K562 (cell line): Measurements from ENCODE around the gene GDAP2. TPM values are rescaled to one million over a fixed set of nuclear protein-coding genes. Genes with fewer than 3 reads are reported as not detected.

Experiments used
- ATAC-seq: fragments of 200-7000 bp; cut with Tn5 transposase; 3 replicates; pipeline ENCODE4 v1.9.1; 2020; ENCODE audit warnings: moderate library complexity
- BruUV-seq: library from RNA; stranded (reverse); fragments of 400-500 nt; replicated peaks from 2 replicates; lab custom pipeline; 2021; lab: Mats Ljungman, UMichigan
- CTCF ChIA-PET: fragments of 300-600 bp; formaldehyde crosslinking; extraction: SDS; loops from one replicate; lab custom pipeline; 2021; ENCODE audit warnings: low intra/inter-chr PET ratio; lab: Yijun Ruan, JAX
- POLR2A ChIA-PET: fragments of 300-600, 350-650 bp; sonication (Branson Sonifier 250); formaldehyde crosslinking; extraction: SDS; loops from one replicate; lab custom pipeline; 2021; ENCODE audit warnings: antibody characterized with exemption, inconsistent platforms; lab: Yijun Ruan, JAX
- DNase-seq, 4 experiments: peaks; one replicate each; pipeline versions ENCODE4 v3.0.0 to v3.0.0-alpha.2; 2011 to 2018; ENCODE audit warnings: low spot score in 3 of 4, mixed read lengths in 3 of 4; ENCODE audit errors: extremely low read depth in 1 of 4
- FAIRE-seq: peaks from 2 replicates; lab custom pipeline; 2011; peaks lifted over from hg19 to GRCh38; lab: Jason Lieb, UNC
- H2AFZ ChIP-seq: 2 replicates; pipeline ENCODE4 v1.6.0; 2011; ENCODE audit warnings: low read depth, low read length, control low read depth, inconsistent platforms
- H3K27ac ChIP-seq: fragments of 200-600 bp; 3 replicates; pipeline ENCODE4 v1.8.0; 2011; ENCODE audit warnings: low read depth, mild to moderate bottlenecking, control low read depth, inconsistent platforms, low read length, moderate library complexity, mixed read lengths; ENCODE audit errors: extremely low read depth
- H3K27me3 ChIP-seq, 2 experiments: fragments of 300-600 bp in 1 of 2; 2 replicates in 1 of 2; 3 replicates in 1 of 2; pipeline versions ENCODE4 v1.6.0 to v1.8.0; 2011; ENCODE audit warnings: inconsistent platforms in 2 of 2, low read length in 2 of 2, mild to moderate bottlenecking in 1 of 2, mixed read lengths in 1 of 2, moderate library complexity in 1 of 2; ENCODE audit not compliant: control insufficient read depth in 2 of 2, insufficient read depth in 2 of 2
- H3K36me3 ChIP-seq: fragments of 300-600 bp; 3 replicates; pipeline ENCODE4 v1.8.0; 2011; ENCODE audit warnings: mild to moderate bottlenecking, low read length, inconsistent platforms; ENCODE audit not compliant: control insufficient read depth, insufficient read depth
- H3K4me1 ChIP-seq, 2 experiments: fragments of 200-600 bp in 1 of 2; replicated peaks in 1 of 2; 2 replicates in 1 of 2; 3 replicates in 1 of 2; pipeline versions ENCODE4 v1.5.1 to v1.8.0; 2011; ENCODE audit warnings: inconsistent platforms in 2 of 2, low read length in 2 of 2, mild to moderate bottlenecking in 1 of 2, mixed read lengths in 1 of 2, moderate library complexity in 1 of 2; ENCODE audit not compliant: control insufficient read depth in 2 of 2, insufficient read depth in 2 of 2
- H3K4me2 ChIP-seq: 2 replicates; pipeline ENCODE4 v1.6.1; 2011; ENCODE audit warnings: low read length, control low read depth, inconsistent platforms, mixed read lengths; ENCODE audit not compliant: insufficient read depth
- H3K4me3 ChIP-seq: fragments of 200-600 bp; sonication (generic), shearing (Covaris generic); 2 replicates; pipeline ENCODE4 v1.5.1; 2016; ENCODE audit warnings: control low read depth, inconsistent platforms
- H3K79me2 ChIP-seq: fragments of 200-600 bp; 3 replicates; pipeline ENCODE4 v1.8.0; 2011; ENCODE audit warnings: low read length, inconsistent platforms; ENCODE audit not compliant: control insufficient read depth, insufficient read depth
- H3K9ac ChIP-seq, 2 experiments: 2 replicates each; pipeline versions ENCODE4 v1.6.0 to v1.6.1; 2011; ENCODE audit warnings: low read depth in 2 of 2, low read length in 2 of 2, control low read depth in 1 of 2, inconsistent platforms in 1 of 2, mild to moderate bottlenecking in 1 of 2, mixed read lengths in 1 of 2; ENCODE audit not compliant: insufficient read depth in 1 of 2
- H3K9me1 ChIP-seq: one replicate; pipeline ENCODE4 v1.6.0; 2011; ENCODE audit warnings: inconsistent platforms, mild to moderate bottlenecking, low read length, moderate library complexity; ENCODE audit not compliant: control insufficient read depth, insufficient read depth
- H3K9me3 ChIP-seq: replicated peaks from 2 replicates; pipeline ENCODE4 v1.5.1; 2011; ENCODE audit warnings: low read depth, low read length, inconsistent platforms; ENCODE audit not compliant: control insufficient read depth, insufficient read depth
- H4K20me1 ChIP-seq: replicated peaks from 2 replicates; pipeline ENCODE4 v1.6.1; 2011; ENCODE audit warnings: low read length, inconsistent platforms, mixed read lengths; ENCODE audit not compliant: control insufficient read depth, insufficient read depth
- BACH1 ChIP-seq: fragments of 200-800 bp; sonication (Bioruptor generic); IDR thresholded peaks from 2 replicates; pipeline ENCODE4 v1.6.1; 2016; ENCODE audit warnings: missing genetic modification characterization, missing compliant biosample characterization
- ETV1 ChIP-seq: fragments of 450-650 bp; conservative IDR thresholded peaks from 2 replicates; pipeline ENCODE4 v1.6.1; 2016; ENCODE audit warnings: missing genetic modification characterization, control low read depth, low read depth, missing compliant biosample characterization
- SMARCA5 ChIP-seq: fragments of 450-650 bp; IDR thresholded peaks from 2 replicates; pipeline ENCODE4 v1.6.1; 2016
- YY1 ChIP-seq, 3 experiments: IDR thresholded peaks; 2 replicates each; pipeline ENCODE4 v1.6.1; 2011; ENCODE audit warnings: low read length in 2 of 3, mild to moderate bottlenecking in 2 of 3, moderate library complexity in 2 of 3, borderline replicate concordance in 1 of 3, control low read depth in 1 of 3, low read depth in 1 of 3; ENCODE audit not compliant: insufficient read depth in 3 of 3, insufficient replicate concordance in 2 of 3, control insufficient read depth in 1 of 3, insufficient read length in 1 of 3; ENCODE audit errors: extremely low read depth in 1 of 3
- ZC3H4 ChIP-seq: sonication (generic); formaldehyde crosslinking; IDR thresholded peaks from 2 replicates; pipeline ENCODE4 v1.9.0; 2021; ENCODE audit warnings: missing genetic modification reagents, borderline replicate concordance
- ZNF583 ChIP-seq: fragments of 250-450 bp; sonication (Bioruptor Pico); IDR thresholded peaks from 2 replicates; pipeline ENCODE4 v1.4.0; 2020
- WGBS: fragments of 100-300 bp; shearing (Covaris generic); methylation state at CpG from one replicate; pipeline ENCODE4 v1.1.6; 2016; ENCODE audit warnings: low coverage, mixed read lengths; ENCODE audit not compliant: insufficient coverage; ENCODE audit errors: missing lambda C conversion rate; 5-methylcytosine and 5-hydroxymethylcytosine counted together
- in situ Hi-C: fragments of 300-500 bp; cut with MboI; formaldehyde crosslinking; loops from 4 replicates; pipeline ENCODE4 v1.15.0; 2018; ENCODE audit warnings: inconsistent platforms, mixed read lengths
- intact Hi-C: fragments of 100-400 bp; cut with micrococcal nuclease; formaldehyde crosslinking; loops from 2 replicates; pipeline ENCODE4 v1.14.2; 2022
- polyA plus RNA-seq, 8 experiments: library from polyadenylated mRNA; depleted of rRNA in 4 of 8; stranded (reverse) in 5 of 8; unstranded in 3 of 8; fragments of >200 nt; fragmentation: Nextera tagmentation in 2 of 8; fragmentation: Illumina TruSeq in 1 of 8; extraction: Ambion mirVana in 2 of 8; extraction: Trizol in 1 of 8; gene quantifications; 2 replicates each; pipeline versions ENCODE4 v1.2.1 to v1.2.3, GENCODE V29; 2011 to 2014; ENCODE audit warnings: inconsistent platforms in 1 of 8, missing spikeins in 1 of 8
- total RNA-seq, 7 experiments: library from RNA; depleted of rRNA in 6 of 7; stranded (reverse); fragments of >200 nt in 6 of 7; fragmentation: Illumina TruSeq in 2 of 7; extraction: Trizol in 2 of 7; gene quantifications; 2 replicates each; pipeline versions ENCODE4 v1.2.1 to v1.2.3, GENCODE V29; 2011 to 2021; ENCODE audit warnings: low replicate concordance in 1 of 7
- TF ChIP-seq, protein P1 (sequence below): fragments of 450-650 bp; IDR thresholded peaks from 2 replicates; pipeline ENCODE4 v1.6.1; 2017; ENCODE audit warnings: mild to moderate bottlenecking, moderate library complexity

Gene GDAP2
- total and polyA plus RNA-seq, 9 of the 15 experiments (the other 6 are each of a cell fraction or from before 2014, with no cell fraction given): 4.1 to 23.1 (median 13.2) TPM

DNA sequence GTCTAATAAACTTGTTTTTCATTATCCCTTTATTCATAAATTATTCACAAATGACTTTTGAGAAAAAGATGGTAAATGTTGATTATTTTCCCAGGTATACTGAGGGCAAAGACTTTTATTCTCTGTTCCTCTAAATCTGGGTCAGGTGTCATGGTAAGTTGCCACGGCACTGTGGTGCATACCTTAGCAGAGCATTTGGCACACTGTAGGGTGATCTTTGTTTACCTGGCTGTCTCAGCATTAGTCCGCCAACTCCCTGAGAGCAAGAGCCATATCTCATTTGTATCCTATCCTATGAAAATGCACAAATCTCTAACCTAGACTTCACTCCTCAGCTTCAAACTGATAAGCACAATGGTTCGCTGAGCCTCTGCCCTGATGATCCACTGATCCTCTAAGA, 24.9 kb downstream of the GDAP2 start:
- BruUV-seq: no TSS peak
- POLR2A ChIA-PET: interaction anchor here (4.3 kb wide), 1 partner anchor 7 kb away, joined by 22 read pairs; no protein-coding TSS in a partner anchor
- intact Hi-C loops (no loop called here), in situ Hi-C loops (loop anchor here (10.0 kb wide), 1 partner anchor 380 kb away; no protein-coding TSS in a partner anchor)
- CTCF ChIA-PET: no interaction called here
- Histone ChIP-seq H3K9me1 (no peaks in the 10 kb centered on the region), H3K4me1 (no peaks in the 10 kb centered on the region), H3K4me2 (no peak overlapping the region), H4K20me1 (no peaks in the 10 kb centered on the region), H3K27me3 (no peaks in the 10 kb centered on the region), H3K27ac (no peak overlapping the region), H3K9me3 (no peaks in the 10 kb centered on the region), H3K9ac (no peak overlapping the region), H3K79me2 (no peaks in the 10 kb centered on the region), H3K4me3 (no peak overlapping the region), H3K36me3 (peaks cover 39% of the 10 kb centered on the region), H2AFZ (no peak overlapping the region)
- WGBS: 92% methylated on average over 3 of the region's 3 CpGs
- FAIRE-seq (no peak), ATAC-seq (no peak), DNase-seq (no peak)
- TF ChIP-seq BACH1 (tag) (no peak), SMARCA5 (no peak), YY1 (IDR thresholded peaks at IDR 0.05; ENCODE audit: borderline replicate concordance in 1 of 3, control insufficient read depth in 1 of 3, extremely low read depth in 1 of 3, insufficient read depth in 3 of 3, insufficient read length in 1 of 3, insufficient replicate concordance in 2 of 3, low read depth in 1 of 3, low read length in 2 of 3) (no peak), ZNF583 (CRISPR knock-in tag) (no peak), ETV1 (tag) (no peak)

DNA sequence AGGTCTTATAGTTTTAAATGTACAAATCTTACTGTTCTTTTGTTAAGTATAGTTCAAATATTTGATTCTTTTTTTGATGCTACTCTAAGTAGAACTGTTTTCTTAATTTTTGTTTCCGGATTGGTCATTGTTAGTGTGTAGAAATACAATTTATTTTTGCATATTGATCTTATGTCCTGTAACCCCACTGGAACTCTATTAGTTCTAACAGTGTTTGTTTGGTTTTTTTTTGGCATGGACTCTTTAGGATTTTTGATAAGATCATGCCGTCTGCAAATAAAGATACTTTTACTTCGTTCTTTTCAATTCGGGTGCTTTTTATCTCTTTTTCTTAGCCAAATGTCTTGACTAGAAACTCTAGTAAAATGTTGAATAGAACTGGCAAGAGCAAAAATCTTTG, 26.5 kb downstream of the GDAP2 start:
- H3K27ac ChIP-seq: no peak overlapping the region
- no peak overlapping the region for H2AFZ ChIP-seq
- no peak for DNase-seq
- H3K4me1 ChIP-seq: no peaks in the 10 kb centered on the region
- no peak for ATAC-seq
- no peaks in the 10 kb centered on the region for H3K9me3 ChIP-seq
- H3K36me3 ChIP-seq: peaks cover 42% of the 10 kb centered on the region
- no peak for FAIRE-seq
- H3K9me1 ChIP-seq: no peaks in the 10 kb centered on the region
- POLR2A ChIA-PET: no interaction called here
- H3K4me3 ChIP-seq: no peak overlapping the region
- H3K9ac ChIP-seq: no peak overlapping the region
- BruUV-seq: no TSS peak
- CTCF ChIA-PET: no interaction called here
- intact Hi-C loops: no loop called here
- H3K79me2 ChIP-seq: no peaks in the 10 kb centered on the region
- H4K20me1 ChIP-seq: no peaks in the 10 kb centered on the region
- no peak overlapping the region for H3K4me2 ChIP-seq
- in situ Hi-C loops: loop anchor here (10.0 kb wide), 1 partner anchor 378 kb away; no protein-coding TSS in a partner anchor
- TF ChIP-seq ZC3H4 (CRISPR knock-in tag): no peak
- TF ChIP-seq, protein P1, sequence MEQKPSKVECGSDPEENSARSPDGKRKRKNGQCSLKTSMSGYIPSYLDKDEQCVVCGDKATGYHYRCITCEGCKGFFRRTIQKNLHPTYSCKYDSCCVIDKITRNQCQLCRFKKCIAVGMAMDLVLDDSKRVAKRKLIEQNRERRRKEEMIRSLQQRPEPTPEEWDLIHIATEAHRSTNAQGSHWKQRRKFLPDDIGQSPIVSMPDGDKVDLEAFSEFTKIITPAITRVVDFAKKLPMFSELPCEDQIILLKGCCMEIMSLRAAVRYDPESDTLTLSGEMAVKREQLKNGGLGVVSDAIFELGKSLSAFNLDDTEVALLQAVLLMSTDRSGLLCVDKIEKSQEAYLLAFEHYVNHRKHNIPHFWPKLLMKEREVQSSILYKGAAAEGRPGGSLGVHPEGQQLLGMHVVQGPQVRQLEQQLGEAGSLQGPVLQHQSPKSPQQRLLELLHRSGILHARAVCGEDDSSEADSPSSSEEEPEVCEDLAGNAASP: no peak
- H3K27me3 ChIP-seq: no peaks in the 10 kb centered on the region
- 70% methylated on average over 4 of the region's 4 CpGs for WGBS
